Progenitor cell of endocrine pancreas (in vitro differentiated cells): ENCODE results near the gene ZNF592. TPM values are rescaled to one million over a fixed set of nuclear protein-coding genes. Genes with fewer than 3 reads are reported as not detected.
"Not testable (repeated sequence)": the region's sequence is repeated elsewhere in the genome, so short reads cannot be mapped to it uniquely, and the experiment has no call there.

Experiments used
- DNase-seq: peaks from one replicate; pipeline ENCODE4 v3.0.0; 2021; ENCODE audit warnings: low spot score; ENCODE audit not compliant: unreplicated experiment
- H3K27ac Mint-ChIP-seq: 2 replicates; pipeline ENCODE4 v1.8.0; 2021; ENCODE audit warnings: mild to moderate bottlenecking, moderate library complexity, mixed read lengths
- H3K27me3 Mint-ChIP-seq: 2 replicates; pipeline ENCODE4 v1.8.0; 2021; ENCODE audit warnings: mixed read lengths
- H3K36me3 Mint-ChIP-seq: 2 replicates; pipeline ENCODE4 v1.8.0; 2022; ENCODE audit warnings: mixed read lengths; ENCODE audit not compliant: insufficient read depth
- H3K4me1 Mint-ChIP-seq: 2 replicates; pipeline ENCODE4 v1.8.0; 2021; ENCODE audit warnings: low read depth, mixed read lengths
- H3K4me3 Mint-ChIP-seq: 2 replicates; pipeline ENCODE4 v1.8.0; 2021; ENCODE audit warnings: low read depth, mild to moderate bottlenecking, moderate library complexity, mixed read lengths
- H3K9me3 Mint-ChIP-seq: 2 replicates; pipeline ENCODE4 v1.8.0; 2021; ENCODE audit warnings: low read depth, mixed read lengths
- CTCF ChIP-seq: fragments of 200-600 bp; sonication (generic); IDR thresholded peaks from one replicate; pipeline ENCODE4 v1.5.0; 2021; ENCODE audit warnings: antibody characterized with exemption, mild to moderate bottlenecking; ENCODE audit not compliant: unreplicated experiment
- total RNA-seq: library from RNA; stranded (reverse); gene quantifications from 2 replicates; pipeline ENCODE4 v1.2.1, GENCODE V29; 2021

The ZNF592 gene
- total RNA-seq, 1 donor from 2014 or later: 40.5 TPM

- Mint-ChIP-seq H3K9me3 (no peaks in the 10 kb centered on the region), H3K27ac (peak overlapping the region; percentile 49), H3K27me3 (no peaks in the 10 kb centered on the region), H3K4me1 (peaks cover 4% of the 10 kb centered on the region), H3K4me3 (no peak overlapping the region), H3K36me3 (peaks cover 29% of the 10 kb centered on the region)
- DNase-seq: no peak
- no peak for TF ChIP-seq CTCF
Measured at GRCh38 chr15:84840741-84841429, 92.5 kb downstream of the ZNF592 start.

- peaks cover 4% of the 10 kb centered on the region for H3K4me1 Mint-ChIP-seq
Measured at GRCh38 chr15:84842781-84843180, 94.4 kb downstream of the ZNF592 start.

GRCh38 chr15:84844964-84845363 is 96.6 kb downstream of the ZNF592 start:
- Mint-ChIP-seq H3K4me1 (peaks cover 4% of the 10 kb centered on the region), H3K27me3 (no peaks in the 10 kb centered on the region), H3K36me3 (peaks cover 47% of the 10 kb centered on the region), H3K9me3 (peaks cover 11% of the 10 kb centered on the region), H3K27ac (peak overlapping the region; percentile 49), H3K4me3 (no peak overlapping the region)
- DNase-seq: no peak
- TF ChIP-seq CTCF: no peak

More at GRCh38 chr15:84842781-84843180, 94.4 kb downstream of the ZNF592 start:
- no peak for TF ChIP-seq CTCF
- H3K27me3 Mint-ChIP-seq: no peaks in the 10 kb centered on the region
- no peak overlapping the region for H3K27ac Mint-ChIP-seq
- DNase-seq: no peak
- H3K9me3 Mint-ChIP-seq: peaks cover 11% of the 10 kb centered on the region
- peaks cover 41% of the 10 kb centered on the region for H3K36me3 Mint-ChIP-seq
- no peak overlapping the region for H3K4me3 Mint-ChIP-seq

GRCh38 chr15:84845631-84846030 is 97.2 kb downstream of the ZNF592 start:
- Mint-ChIP-seq H3K27ac (peak overlapping the region; percentile 23), H3K36me3 (peaks cover 47% of the 10 kb centered on the region)
- not testable (repeated sequence) for H3K4me3 Mint-ChIP-seq

GRCh38 chr15:84846269-84846668 is 97.9 kb downstream of the ZNF592 start:
- Mint-ChIP-seq H3K4me1 (peaks cover 4% of the 10 kb centered on the region), H3K4me3 (no peak overlapping the region), H3K9me3 (peaks cover 11% of the 10 kb centered on the region), H3K36me3 (peaks cover 45% of the 10 kb centered on the region), H3K27ac (no peak overlapping the region), H3K27me3 (no peaks in the 10 kb centered on the region)
- TF ChIP-seq CTCF: no peak
- DNase-seq: no peak

More at GRCh38 chr15:84845631-84846030, 97.2 kb downstream of the ZNF592 start:
- peak; percentile 68 for TF ChIP-seq CTCF
- not testable (repeated sequence) for DNase-seq, H3K4me1 Mint-ChIP-seq, H3K27me3 Mint-ChIP-seq
- H3K9me3 Mint-ChIP-seq: peaks cover 11% of the 10 kb centered on the region
